ENCODE measurements around the gene ZNF827. TPM values are rescaled to one million over a fixed set of nuclear protein-coding genes. Genes with fewer than 3 reads are reported as not detected.

The ZNF827 gene, protein sequence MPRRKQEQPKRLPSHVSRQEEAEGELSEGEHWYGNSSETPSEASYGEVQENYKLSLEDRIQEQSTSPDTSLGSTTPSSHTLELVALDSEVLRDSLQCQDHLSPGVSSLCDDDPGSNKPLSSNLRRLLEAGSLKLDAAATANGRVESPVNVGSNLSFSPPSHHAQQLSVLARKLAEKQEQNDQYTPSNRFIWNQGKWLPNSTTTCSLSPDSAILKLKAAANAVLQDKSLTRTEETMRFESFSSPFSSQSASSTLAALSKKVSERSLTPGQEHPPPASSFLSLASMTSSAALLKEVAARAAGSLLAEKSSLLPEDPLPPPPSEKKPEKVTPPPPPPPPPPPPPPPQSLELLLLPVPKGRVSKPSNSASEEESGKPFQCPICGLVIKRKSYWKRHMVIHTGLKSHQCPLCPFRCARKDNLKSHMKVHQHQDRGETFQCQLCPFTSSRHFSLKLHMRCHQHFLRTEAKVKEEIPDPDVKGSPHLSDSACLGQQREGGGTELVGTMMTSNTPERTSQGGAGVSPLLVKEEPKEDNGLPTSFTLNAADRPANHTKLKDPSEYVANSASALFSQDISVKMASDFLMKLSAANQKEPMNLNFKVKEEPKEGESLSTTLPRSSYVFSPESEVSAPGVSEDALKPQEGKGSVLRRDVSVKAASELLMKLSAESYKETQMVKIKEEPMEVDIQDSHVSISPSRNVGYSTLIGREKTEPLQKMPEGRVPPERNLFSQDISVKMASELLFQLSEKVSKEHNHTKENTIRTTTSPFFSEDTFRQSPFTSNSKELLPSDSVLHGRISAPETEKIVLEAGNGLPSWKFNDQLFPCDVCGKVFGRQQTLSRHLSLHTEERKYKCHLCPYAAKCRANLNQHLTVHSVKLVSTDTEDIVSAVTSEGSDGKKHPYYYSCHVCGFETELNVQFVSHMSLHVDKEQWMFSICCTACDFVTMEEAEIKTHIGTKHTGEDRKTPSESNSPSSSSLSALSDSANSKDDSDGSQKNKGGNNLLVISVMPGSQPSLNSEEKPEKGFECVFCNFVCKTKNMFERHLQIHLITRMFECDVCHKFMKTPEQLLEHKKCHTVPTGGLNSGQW
- 6.7 TPM for total RNA-seq (ENCODE audit: insufficient read depth, low replicate concordance)

- DNase-seq (ENCODE audit: low spot score) = peak; percentile 91
Measured at GRCh38 chr4:145938618-145939440, at the start of gene ZNF827. Gene ZNF827, minus strand, starts transcription at chr4:145938823. Its CDS starts 416 bp downstream, at chr4:145938407.

DNA sequence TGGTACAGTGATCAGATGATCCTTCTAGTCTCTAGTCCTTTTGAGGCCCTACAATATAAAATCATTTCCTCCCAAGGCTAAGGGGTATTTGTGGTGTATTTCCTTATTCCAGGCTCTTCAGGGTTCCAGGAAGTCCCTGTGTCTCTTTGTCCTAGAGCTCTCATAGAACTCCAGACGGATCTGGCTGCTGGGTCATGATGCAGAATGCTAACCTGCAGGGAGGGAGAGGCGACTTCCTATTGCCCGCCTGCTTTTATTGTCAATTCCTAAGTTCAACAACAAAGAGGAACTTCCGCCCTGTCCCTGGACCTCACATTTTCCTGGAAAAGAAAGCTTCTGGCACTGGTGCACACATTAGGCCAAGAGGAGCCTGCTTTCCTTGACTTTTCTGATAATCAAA, 45.9 kb upstream of the ZNF827 start:
- no peak for DNase-seq (ENCODE audit: low spot score)

DNA sequence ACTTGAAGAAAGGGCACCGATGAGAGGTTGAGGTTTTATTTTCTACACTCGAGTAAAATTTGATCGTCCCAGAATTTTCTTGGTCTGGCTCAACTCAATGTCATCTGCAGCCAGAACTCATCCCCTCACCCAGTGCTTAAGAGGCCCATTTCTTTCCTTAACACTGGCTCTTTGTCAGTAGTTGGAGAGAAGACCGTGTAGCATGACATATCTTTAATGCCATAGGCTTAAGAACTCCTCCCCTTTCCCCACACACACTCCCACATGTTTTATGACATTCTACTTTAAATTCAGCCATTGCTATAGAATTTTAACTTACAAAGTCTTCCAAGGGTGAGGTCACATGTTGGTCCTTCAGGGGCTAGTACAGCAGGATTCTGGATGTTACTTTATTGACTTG, 44.2 kb upstream of the ZNF827 start:
- DNase-seq (ENCODE audit: low spot score) = no peak

GRCh38 chr4:145979160-145979559, 40.5 kb upstream of the ZNF827 start:
- DNase-seq (ENCODE audit: low spot score) = no peak

GRCh38 chr4:145976680-145977079, 38.1 kb upstream of the ZNF827 start:
- no peak for DNase-seq (ENCODE audit: low spot score)

GRCh38 chr4:145960012-145960411, 21.4 kb upstream of the ZNF827 start:
- DNase-seq (ENCODE audit: low spot score) = no peak

DNA sequence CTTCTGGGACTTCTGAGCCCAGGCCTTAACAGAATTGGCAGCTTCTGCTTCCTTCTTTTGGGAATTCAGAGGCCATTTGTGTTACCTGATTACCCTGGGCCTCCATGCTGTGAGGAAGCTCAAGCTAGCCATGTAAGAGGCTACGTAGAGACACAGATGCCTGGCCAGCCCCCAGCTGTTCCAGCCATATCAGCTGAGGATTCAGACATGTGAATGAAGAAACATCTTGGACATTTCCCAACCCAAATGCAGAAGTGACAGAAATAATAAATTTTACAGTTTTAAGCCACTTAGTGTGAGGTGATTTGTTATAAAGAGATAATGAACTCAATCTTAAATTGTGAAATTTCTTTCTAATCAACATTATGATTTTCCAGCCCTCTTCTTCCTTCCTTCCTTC, 18.7 kb upstream of the ZNF827 start:
- no peak for DNase-seq (ENCODE audit: low spot score)

DNA sequence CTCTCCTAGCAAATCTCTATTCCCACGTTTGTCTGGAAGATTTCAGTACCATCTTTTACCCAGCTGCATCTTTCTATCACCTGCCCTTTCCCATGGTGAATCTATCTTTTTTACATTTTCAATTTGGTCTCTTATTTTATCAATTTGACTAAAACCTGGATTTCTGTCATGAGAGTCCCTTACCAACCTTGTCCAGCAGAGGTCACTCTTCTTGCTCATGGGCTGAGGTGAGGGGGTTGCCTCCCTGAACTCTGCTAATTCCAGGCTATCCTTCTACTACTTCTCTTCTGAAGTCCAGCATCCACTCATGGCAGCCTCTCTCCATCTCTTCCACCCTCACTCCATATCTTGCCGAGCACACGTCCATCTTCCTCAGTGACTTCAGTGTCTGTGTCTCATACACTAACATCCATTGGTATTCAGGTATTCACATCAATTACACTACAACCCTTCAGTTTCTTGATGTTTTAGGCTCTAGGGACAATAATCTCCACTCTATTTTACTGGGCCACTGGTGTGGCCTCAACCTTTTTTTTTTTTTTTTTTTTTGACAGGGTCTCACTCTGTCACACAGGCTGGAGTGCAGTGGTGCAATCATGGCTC, 17.8 kb upstream of the ZNF827 start:
- no peak for DNase-seq (ENCODE audit: low spot score)

GRCh38 chr4:145954924-145955339, 16.3 kb upstream of the ZNF827 start:
- peak; percentile 28 for DNase-seq (ENCODE audit: low spot score)

DNA sequence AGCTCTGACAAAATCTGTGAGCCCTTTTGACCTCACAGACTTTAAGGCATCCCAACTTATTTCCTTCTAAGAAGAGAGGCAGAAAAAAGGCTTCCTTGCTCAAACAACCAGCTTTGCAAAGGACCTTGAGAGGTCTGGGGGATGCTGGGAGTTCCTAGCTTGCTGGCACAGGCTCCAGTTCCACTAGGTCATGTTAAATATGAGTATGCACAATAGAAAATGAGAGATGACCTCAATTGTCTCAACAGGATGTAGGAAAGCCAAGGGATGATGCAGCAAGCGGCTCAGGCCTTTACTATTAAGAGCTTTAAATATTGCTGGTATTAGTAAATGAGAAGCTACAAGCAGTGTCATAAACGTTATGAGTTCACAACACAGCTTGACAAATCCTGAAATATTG, 13.3 kb upstream of the ZNF827 start:
- DNase-seq (ENCODE audit: low spot score) = no peak

DNA sequence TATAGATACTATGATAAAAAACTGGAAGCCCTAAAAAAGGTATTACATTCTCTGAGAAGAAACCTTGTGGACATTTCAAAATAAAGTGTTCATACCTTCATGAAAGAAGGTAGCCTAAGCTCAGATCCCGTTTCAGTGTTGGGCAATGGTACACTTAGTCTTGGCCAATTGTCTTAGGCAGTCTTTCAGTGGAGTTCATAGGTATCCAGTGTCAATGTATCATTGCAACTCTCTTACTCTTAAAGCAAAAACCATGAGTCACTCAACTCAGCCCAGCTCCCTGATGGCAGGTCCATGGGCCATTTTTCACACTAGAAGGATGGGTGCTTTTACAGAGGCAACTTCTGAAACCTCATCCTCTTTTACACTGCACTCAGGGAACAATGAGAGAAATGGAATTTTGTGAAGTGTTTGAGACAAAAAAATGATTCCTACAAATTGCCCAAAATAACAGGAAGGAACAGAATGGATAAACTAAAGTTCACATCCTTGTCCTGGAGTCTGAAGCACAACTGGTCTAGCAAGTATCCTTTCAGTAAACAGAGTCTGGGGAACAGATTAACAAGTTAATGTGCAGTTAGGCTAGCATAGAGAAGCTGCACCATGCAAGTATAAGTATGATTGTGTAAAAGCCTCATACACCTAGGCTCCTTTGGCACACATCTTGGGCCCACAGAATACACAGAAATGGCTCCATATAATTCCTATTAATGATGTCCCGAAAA, 7.0 kb upstream of the ZNF827 start:
- DNase-seq (ENCODE audit: low spot score) = no peak

- no peak for DNase-seq (ENCODE audit: low spot score)
Measured at GRCh38 chr4:145944886-145945285, 6.3 kb upstream of the ZNF827 start.

- DNase-seq (ENCODE audit: low spot score) = peak; percentile 23
Measured at GRCh38 chr4:145939856-145940255, 1.2 kb upstream of the ZNF827 start.

GRCh38 chr4:145939441-145939750, 773 bp upstream of the ZNF827 start:
- DNase-seq (ENCODE audit: low spot score) = peak; percentile 36

DNA sequence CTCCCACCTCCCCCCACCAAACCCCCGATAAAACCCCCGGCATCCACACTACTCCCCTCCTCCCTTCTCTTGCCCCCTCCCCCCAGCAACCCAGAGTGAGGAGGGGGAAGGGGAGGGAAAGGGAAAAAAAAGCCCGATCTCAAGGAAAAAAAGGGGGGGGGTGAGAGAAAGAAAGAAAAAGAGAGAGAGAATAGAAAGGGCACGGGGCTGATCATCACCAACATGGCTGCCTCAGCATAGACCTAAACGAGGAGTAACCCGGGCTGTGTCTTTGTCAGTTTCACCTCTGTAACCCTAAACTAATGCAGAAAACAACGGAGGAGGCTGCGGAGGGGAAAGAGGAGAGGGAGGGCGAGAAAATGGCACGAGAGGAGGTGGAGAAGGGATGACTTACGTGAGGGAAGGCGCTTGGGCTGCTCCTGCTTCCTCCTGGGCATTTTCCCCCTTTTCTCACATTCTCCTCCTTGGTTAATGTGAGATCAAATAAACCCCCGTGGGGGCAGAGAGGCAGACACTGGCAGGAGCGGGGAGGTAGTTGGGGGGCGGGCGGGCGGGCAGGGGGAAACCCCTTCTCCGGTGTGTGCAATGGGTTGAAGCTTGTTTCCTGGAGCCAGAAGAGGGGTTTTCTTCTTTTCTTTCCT, 532 bp downstream of the ZNF827 start:
- peak; percentile 71 for DNase-seq (ENCODE audit: low spot score)

DNA sequence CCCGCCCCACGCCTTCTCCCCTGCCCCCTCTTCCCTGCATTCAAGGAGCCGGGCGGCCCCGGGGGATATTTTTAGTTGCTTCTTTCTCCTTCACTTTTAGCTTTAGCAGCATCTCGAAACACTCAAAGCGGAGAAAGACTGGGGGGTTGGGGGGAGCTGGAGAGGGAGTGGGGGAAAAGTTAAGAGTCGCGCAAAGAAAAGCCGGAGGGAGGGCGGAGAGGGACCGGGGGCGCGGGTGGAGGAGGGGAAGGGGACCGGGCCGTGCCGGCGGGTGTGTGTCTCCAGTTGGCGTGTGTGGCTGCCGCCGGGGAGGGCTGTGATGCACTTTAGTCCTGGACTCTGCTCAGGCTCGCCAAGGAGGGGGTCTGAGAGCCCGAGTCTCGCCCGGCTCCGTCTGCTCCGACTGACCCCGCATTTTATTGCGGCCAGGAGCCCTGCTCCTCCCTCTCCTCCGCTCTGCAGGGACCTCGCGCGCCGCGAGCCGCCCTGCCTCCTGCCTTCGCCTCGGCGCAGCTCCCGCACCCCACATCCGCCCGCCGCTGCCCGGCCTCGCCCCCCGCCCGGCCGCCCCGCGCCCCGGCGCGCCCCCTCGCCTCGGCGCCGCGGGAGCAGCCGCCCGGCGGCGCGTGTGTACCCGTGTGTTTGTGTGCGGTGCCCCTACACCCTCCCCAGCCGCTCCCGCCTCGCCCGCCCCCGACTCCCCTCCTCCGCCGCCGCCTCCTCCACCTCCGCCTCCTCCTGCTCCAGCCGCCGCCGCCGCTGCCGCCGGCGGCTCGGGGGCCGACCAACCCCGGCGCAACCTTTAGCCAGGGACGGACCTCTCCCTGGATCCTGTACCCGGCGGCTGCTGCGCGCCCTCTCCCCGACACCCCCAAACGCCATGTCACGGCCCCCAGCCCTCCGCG, 1.4 kb downstream of the ZNF827 start:
- DNase-seq (ENCODE audit: low spot score) = peak; percentile 54

- DNase-seq (ENCODE audit: low spot score) = peak; percentile 86
Measured at GRCh38 chr4:145936142-145936996, 2.3 kb downstream of the ZNF827 start.
